Mucosa of descending colon (tissue), 3 donors: Measurements from ENCODE around the gene HEPACAM2. TPM values are rescaled to one million over a fixed set of nuclear protein-coding genes. Genes with fewer than 3 reads are reported as not detected.

Experiments used
- ATAC-seq: fragments of 200-7000 bp; cut with Tn5 transposase; one replicate; pipeline ENCODE4 v1.9.1; 2020; ENCODE audit warnings: mild to moderate bottlenecking, moderate library complexity
- DNase-seq, 3 donors: peaks; one replicate each; pipeline ENCODE4 v3.0.0-alpha.2; 2020
- H3K36me3 ChIP-seq: fragments of 200-600 bp; one replicate; pipeline ENCODE4 v1.8.0; 2021; ENCODE audit warnings: low read depth, mild to moderate bottlenecking
- H3K4me1 ChIP-seq: fragments of 200-600 bp; one replicate; pipeline ENCODE4 v1.8.0; 2021; ENCODE audit warnings: low read depth, mild to moderate bottlenecking
- H3K4me3 ChIP-seq: fragments of 200-600 bp; one replicate; pipeline ENCODE4 v1.8.0; 2021; ENCODE audit warnings: mild to moderate bottlenecking
- H3K9me3 ChIP-seq: fragments of 200-600 bp; one replicate; pipeline ENCODE4 v1.8.0; 2021; ENCODE audit warnings: mild to moderate bottlenecking
- CTCF ChIP-seq: fragments of 200-600 bp; IDR thresholded peaks from one replicate; pipeline ENCODE4 v1.8.0; 2022; ENCODE audit warnings: antibody characterized with exemption, mild to moderate bottlenecking
- intact Hi-C, 2 donors: fragments of 100-400 bp; cut with DNase I in 1 of 2; cut with micrococcal nuclease in 1 of 2; formaldehyde crosslinking; loops; one replicate each; pipeline versions ENCODE4 v1.11.0 to v1.11.1; 2022; cut with DNase I, micrococcal nuclease
- total RNA-seq, 3 donors: library from RNA; stranded (reverse); fragmentation: NEBNext Ultra II Directional in 2 of 3; extraction: Animal tissue kit (Norgen Biotek cat#: 25700) in 2 of 3; gene quantifications; one replicate each; pipeline versions ENCODE4 v1.2.1 to v1.2.4, GENCODE V29; 2021 to 2023
- donor health status: DM: no; HTN: no; CAD: no; lungs with moderate emphysema.
- donor health status: DM: no; HTN: no; CAD: no.
- donor health status: DM: no; HTN: yes; CAD: no.

Gene HEPACAM2
- total RNA-seq, 3 donors from 2014 or later = 24.2 to 106 (median 70.6) TPM

GRCh38 chr7:93175219-93175618 lies 51.0 kb downstream of the HEPACAM2 start:
- H3K36me3 ChIP-seq = no peaks in the 10 kb centered on the region
- H3K9me3 ChIP-seq = peaks cover 20% of the 10 kb centered on the region
- ATAC-seq (no peak), DNase-seq (no peak)
- H3K4me1 ChIP-seq = no peaks in the 10 kb centered on the region
- TF ChIP-seq CTCF = no peak
- no peak overlapping the region for H3K4me3 ChIP-seq
- intact Hi-C loops = no loop called here

- Histone ChIP-seq H3K4me1 (no peaks in the 10 kb centered on the region), H3K4me3 (no peak overlapping the region), H3K9me3 (peaks cover 20% of the 10 kb centered on the region), H3K36me3 (no peaks in the 10 kb centered on the region)
- intact Hi-C loops = no loop called here
- ATAC-seq (no peak), DNase-seq (no peak)
- no peak for TF ChIP-seq CTCF
These were observed 53.6 kb downstream of the HEPACAM2 start for GRCh38 chr7:93172683-93173082.

- no peaks in the 10 kb centered on the region for H3K4me1 ChIP-seq
- ATAC-seq (no peak), DNase-seq (no peak)
- no peaks in the 10 kb centered on the region for H3K36me3 ChIP-seq
- H3K4me3 ChIP-seq = no peak overlapping the region
- peaks cover 20% of the 10 kb centered on the region for H3K9me3 ChIP-seq
- TF ChIP-seq CTCF = no peak
- intact Hi-C loops = no loop called here
These were observed 54.6 kb downstream of the HEPACAM2 start for GRCh38 chr7:93171606-93172226.

GRCh38 chr7:93165447-93165846 lies 60.8 kb downstream of the HEPACAM2 start:
- intact Hi-C loops = no loop called here
- no peak for DNase-seq

GRCh38 chr7:93164766-93165165 lies 61.5 kb downstream of the HEPACAM2 start:
- intact Hi-C loops = no loop called here
- no peak for TF ChIP-seq CTCF
- no peak overlapping the region for H3K4me3 ChIP-seq
- no peaks in the 10 kb centered on the region for H3K4me1 ChIP-seq
- H3K36me3 ChIP-seq = no peaks in the 10 kb centered on the region
- DNase-seq = no peak
- no peak for ATAC-seq
- peaks cover 3% of the 10 kb centered on the region for H3K9me3 ChIP-seq

More at GRCh38 chr7:93165447-93165846, 60.8 kb downstream of the HEPACAM2 start:
- Histone ChIP-seq H3K9me3 (peaks cover 6% of the 10 kb centered on the region), H3K4me3 (no peak overlapping the region), H3K36me3 (no peaks in the 10 kb centered on the region), H3K4me1 (no peaks in the 10 kb centered on the region)
- peak; percentile 23 for ATAC-seq
- TF ChIP-seq CTCF = no peak
